B cell (primary cell): Measurements from ENCODE around the gene ITGA3. TPM values are rescaled to one million over a fixed set of nuclear protein-coding genes. Genes with fewer than 3 reads are reported as not detected.
A peak's percentile ranks its signal among the peaks of the same experiment; 100 is the strongest.

ENCODE experiments used
- ATAC-seq: fragments of 200-7000 bp; cut with Tn5 transposase; one replicate; pipeline ENCODE4 v1.10.0; 2021; ENCODE audit warnings: low read depth, mild to moderate bottlenecking, moderate number of reproducible peaks, moderate library complexity
- CTCF ChIA-PET: fragments of 350-600 bp; sonication (Branson Sonifier 250); formaldehyde crosslinking; loops from one replicate; lab custom pipeline; 2021; ENCODE audit warnings: antibody characterized with exemption, inconsistent platforms; lab: Charles Lee
- POLR2A ChIA-PET: fragments of 350-600 bp; sonication (Branson Sonifier 250); formaldehyde crosslinking; loops from one replicate; lab custom pipeline; 2021; ENCODE audit warnings: antibody characterized with exemption; lab: Charles Lee
- DNase-seq: peaks from one replicate; pipeline ENCODE4 v3.0.0; 2013
- H2AFZ ChIP-seq: 2 replicates; pipeline ENCODE4 v1.6.1; 2012; ENCODE audit warnings: mild to moderate bottlenecking, low read depth, low read length; ENCODE audit not compliant: insufficient read depth, poor library complexity, severe bottlenecking
- H3K27ac ChIP-seq, 2 donors: 1 replicate in 1 of 2; 2 replicates in 1 of 2; pipeline ENCODE4 v1.5.1; 2012 to 2013; ENCODE audit warnings: low read length in 2 of 2, mild to moderate bottlenecking in 2 of 2, moderate library complexity in 1 of 2
- H3K27me3 ChIP-seq, 4 experiments: fragments of 200-600 bp in 1 of 4; sonication (generic) in 1 of 4; replicated peaks in 1 of 4; 1 replicate in 2 of 4; 2 replicates in 2 of 4; pipeline versions ENCODE4 v1.6.1 to v1.7.0; 2013 to 2016; ENCODE audit warnings: low read length in 3 of 4, mild to moderate bottlenecking in 2 of 4, mixed read lengths in 1 of 4, moderate library complexity in 1 of 4; ENCODE audit not compliant: insufficient read depth in 4 of 4, control insufficient read depth in 3 of 4; ENCODE audit errors: control extremely low read depth in 1 of 4
- H3K36me3 ChIP-seq, 2 experiments: replicated peaks in 1 of 2; 1 replicate in 1 of 2; 2 replicates in 1 of 2; pipeline versions ENCODE4 v1.6.1 to v1.7.1; 2013; ENCODE audit warnings: low read length in 1 of 2; ENCODE audit not compliant: insufficient read depth in 2 of 2, control insufficient read depth in 1 of 2; ENCODE audit errors: control extremely low read depth in 1 of 2, extremely low read depth in 1 of 2
- H3K4me1 ChIP-seq, 2 donors: fragments of 200-600 bp in 1 of 2; sonication (generic) in 1 of 2; 1 replicate in 1 of 2; 2 replicates in 1 of 2; pipeline versions ENCODE4 v1.5.1 to v1.6.1; 2013 to 2017; ENCODE audit warnings: low read length in 2 of 2; ENCODE audit not compliant: control insufficient read depth in 2 of 2, insufficient read depth in 2 of 2
- H3K4me2 ChIP-seq: replicated peaks from 2 replicates; pipeline ENCODE3; 2012; ENCODE audit warnings: mild to moderate bottlenecking, low read depth, low read length; ENCODE audit not compliant: poor library complexity, severe bottlenecking
- H3K4me3 ChIP-seq, 5 experiments: fragments of 200-600 bp in 1 of 5; sonication (generic) in 1 of 5; 1 replicate in 3 of 5; 2 replicates in 2 of 5; pipeline versions ENCODE4 v1.5.1 to v1.7.0; 2011 to 2016; ENCODE audit warnings: low read length in 4 of 5, mild to moderate bottlenecking in 4 of 5, low read depth in 2 of 5, control low read depth in 1 of 5, moderate library complexity in 1 of 5; ENCODE audit not compliant: insufficient read depth in 1 of 5; ENCODE audit errors: control extremely low read depth in 1 of 5, extremely low read depth in 1 of 5
- H3K79me2 ChIP-seq: fragments of 200-600 bp; sonication (generic); one replicate; pipeline ENCODE4 v1.6.0; 2016; ENCODE audit warnings: low read length; ENCODE audit not compliant: control insufficient read depth, insufficient read depth
- H3K9ac ChIP-seq: fragments of 200-600 bp; sonication (generic); 2 replicates; pipeline ENCODE4 v1.6.1; 2017; ENCODE audit warnings: mild to moderate bottlenecking, low read length, moderate library complexity
- H3K9me3 ChIP-seq, 3 donors: one replicate each; pipeline versions ENCODE4 v1.6.1 to v1.7.1; 2013; ENCODE audit warnings: low read length in 2 of 3; ENCODE audit not compliant: control insufficient read depth in 2 of 3, insufficient read depth in 1 of 3; ENCODE audit errors: control extremely low read depth in 1 of 3
- H4K20me1 ChIP-seq: 2 replicates; pipeline ENCODE4 v1.6.0; 2012; ENCODE audit warnings: mild to moderate bottlenecking, low read length; ENCODE audit not compliant: insufficient read depth, control insufficient read depth, poor library complexity, severe bottlenecking
- H3K27ac Mint-ChIP-seq: one replicate; pipeline ENCODE4 v1.8.0; 2021; ENCODE audit warnings: mixed read lengths
- H3K27me3 Mint-ChIP-seq: one replicate; pipeline ENCODE4 v1.8.0; 2021; ENCODE audit warnings: mixed read lengths
- H3K4me1 Mint-ChIP-seq: one replicate; pipeline ENCODE4 v1.8.0; 2021; ENCODE audit warnings: mixed read lengths
- H3K4me3 Mint-ChIP-seq: one replicate; pipeline ENCODE4 v1.8.0; 2021; ENCODE audit warnings: mixed read lengths
- H3K9me3 Mint-ChIP-seq: one replicate; pipeline ENCODE4 v1.8.0; 2022; ENCODE audit warnings: mixed read lengths; ENCODE audit not compliant: insufficient read depth
- EZH2 ChIP-seq: IDR thresholded peaks from 2 replicates; pipeline ENCODE4 v1.6.1; 2012; ENCODE audit warnings: borderline replicate concordance, low read depth, mild to moderate bottlenecking, moderate library complexity, low read length; ENCODE audit not compliant: insufficient read depth, poor library complexity, severe bottlenecking
- WGBS: methylation state at CpG from one replicate; pipeline ENCODE4 v1.1.5; 2013; ENCODE audit warnings: missing lambda C conversion rate; ENCODE audit not compliant: insufficient coverage; 5-methylcytosine and 5-hydroxymethylcytosine counted together
- intact Hi-C: fragments of 100-400 bp; cut with micrococcal nuclease; formaldehyde crosslinking; loops from one replicate; pipeline ENCODE4 v1.10.0; 2022
- polyA plus RNA-seq: library from polyadenylated mRNA; depleted of rRNA; stranded (reverse); fragments of >200 nt; gene quantifications from 2 replicates; pipeline ENCODE4 v1.2.3, GENCODE V29; 2012
- total RNA-seq, 2 donors: library from RNA; stranded (reverse); fragments of 120-200 nt in 1 of 2; gene quantifications; 1 replicate in 1 of 2; 2 replicates in 1 of 2; pipeline versions ENCODE4 v1.2.3 to v1.2.4, GENCODE V29; 2013 to 2022
- TF ChIP-seq, protein P1 (sequence below): fragments of 200-600 bp; IDR thresholded peaks from one replicate; pipeline ENCODE4 v1.8.0; 2022; ENCODE audit warnings: antibody characterized with exemption, mild to moderate bottlenecking

ITGA3 gene
- total and polyA plus RNA-seq, 2 donors (not counting 1 experiment from before 2014, with no cell fraction given), result 11.9 to 13.3 TPM

DNA sequence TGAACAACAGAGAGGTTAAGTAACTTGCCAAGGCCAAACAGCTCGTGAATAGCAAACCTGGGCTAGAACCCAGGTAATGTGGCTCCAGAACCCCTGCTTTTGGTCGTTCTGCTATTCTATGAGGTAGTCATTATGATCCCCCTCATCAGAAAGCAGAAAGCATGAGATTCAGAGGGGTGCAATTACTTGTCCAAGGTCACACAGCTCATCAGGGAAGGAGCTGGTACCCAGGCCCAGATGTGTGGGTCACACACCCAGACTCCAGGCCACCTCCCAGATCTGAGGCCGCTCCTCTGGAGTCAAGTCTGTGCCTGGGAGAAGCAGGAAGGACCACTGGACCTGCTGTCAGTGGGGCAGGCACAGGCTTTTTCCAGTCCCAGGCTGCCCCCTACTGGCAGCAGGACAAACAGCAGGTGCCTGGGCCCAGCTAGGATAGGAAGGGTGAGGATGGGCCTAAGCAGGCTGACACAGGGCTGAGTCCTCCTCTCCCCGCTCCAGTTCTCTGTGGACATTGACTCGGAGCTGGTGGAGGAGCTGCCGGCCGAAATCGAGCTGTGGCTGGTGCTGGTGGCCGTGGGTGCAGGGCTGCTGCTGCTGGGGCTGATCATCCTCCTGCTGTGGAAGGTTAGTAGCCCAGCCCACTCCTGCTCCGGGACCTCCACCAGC, 31.5 kb downstream of the ITGA3 start:
- peak; percentile 92 for ATAC-seq
- H4K20me1 ChIP-seq, result no peaks in the 10 kb centered on the region
- WGBS, result 44% methylated on average over 8 of the region's 10 CpGs
- no peak overlapping the region for H3K27ac ChIP-seq
- TF ChIP-seq, protein P1, sequence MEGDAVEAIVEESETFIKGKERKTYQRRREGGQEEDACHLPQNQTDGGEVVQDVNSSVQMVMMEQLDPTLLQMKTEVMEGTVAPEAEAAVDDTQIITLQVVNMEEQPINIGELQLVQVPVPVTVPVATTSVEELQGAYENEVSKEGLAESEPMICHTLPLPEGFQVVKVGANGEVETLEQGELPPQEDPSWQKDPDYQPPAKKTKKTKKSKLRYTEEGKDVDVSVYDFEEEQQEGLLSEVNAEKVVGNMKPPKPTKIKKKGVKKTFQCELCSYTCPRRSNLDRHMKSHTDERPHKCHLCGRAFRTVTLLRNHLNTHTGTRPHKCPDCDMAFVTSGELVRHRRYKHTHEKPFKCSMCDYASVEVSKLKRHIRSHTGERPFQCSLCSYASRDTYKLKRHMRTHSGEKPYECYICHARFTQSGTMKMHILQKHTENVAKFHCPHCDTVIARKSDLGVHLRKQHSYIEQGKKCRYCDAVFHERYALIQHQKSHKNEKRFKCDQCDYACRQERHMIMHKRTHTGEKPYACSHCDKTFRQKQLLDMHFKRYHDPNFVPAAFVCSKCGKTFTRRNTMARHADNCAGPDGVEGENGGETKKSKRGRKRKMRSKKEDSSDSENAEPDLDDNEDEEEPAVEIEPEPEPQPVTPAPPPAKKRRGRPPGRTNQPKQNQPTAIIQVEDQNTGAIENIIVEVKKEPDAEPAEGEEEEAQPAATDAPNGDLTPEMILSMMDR, result peak; percentile 94
- no peak for TF ChIP-seq EZH2
- H3K79me2 ChIP-seq, result no peaks in the 10 kb centered on the region
- H3K9ac ChIP-seq, result no peak overlapping the region
- H3K27ac Mint-ChIP-seq, result no peak overlapping the region
- no peaks in the 10 kb centered on the region for H3K9me3 ChIP-seq
- peak; percentile 80 for DNase-seq
- H3K4me1 ChIP-seq, result no peaks in the 10 kb centered on the region
- intact Hi-C loops, result loop anchor here (1.0 kb wide), 1 partner anchor 60 kb away; no protein-coding TSS in a partner anchor
- no peak overlapping the region for H3K4me3 Mint-ChIP-seq
- H3K9me3 Mint-ChIP-seq, result no peaks in the 10 kb centered on the region
- no peak overlapping the region for H2AFZ ChIP-seq
- ChIA-PET CTCF (interaction anchor here (0.6 to 2.8 kb wide), 34 partner anchors 9 to 276 kb away, joined by 3 to 68 read pairs (median 4); partner anchors contain the start of genes COL1A1, DLX3, ITGA3 and SGCA), POLR2A (no interaction called here)
- no peaks in the 10 kb centered on the region for H3K4me1 Mint-ChIP-seq
- no peaks in the 10 kb centered on the region for H3K36me3 ChIP-seq
- peaks cover 0 to 3% (median 0%) of the 10 kb centered on the region in 4 experiments for H3K27me3 ChIP-seq
- no peaks in the 10 kb centered on the region for H3K27me3 Mint-ChIP-seq
- H3K4me3 ChIP-seq, result no peak overlapping the region
- no peak overlapping the region for H3K4me2 ChIP-seq

DNA sequence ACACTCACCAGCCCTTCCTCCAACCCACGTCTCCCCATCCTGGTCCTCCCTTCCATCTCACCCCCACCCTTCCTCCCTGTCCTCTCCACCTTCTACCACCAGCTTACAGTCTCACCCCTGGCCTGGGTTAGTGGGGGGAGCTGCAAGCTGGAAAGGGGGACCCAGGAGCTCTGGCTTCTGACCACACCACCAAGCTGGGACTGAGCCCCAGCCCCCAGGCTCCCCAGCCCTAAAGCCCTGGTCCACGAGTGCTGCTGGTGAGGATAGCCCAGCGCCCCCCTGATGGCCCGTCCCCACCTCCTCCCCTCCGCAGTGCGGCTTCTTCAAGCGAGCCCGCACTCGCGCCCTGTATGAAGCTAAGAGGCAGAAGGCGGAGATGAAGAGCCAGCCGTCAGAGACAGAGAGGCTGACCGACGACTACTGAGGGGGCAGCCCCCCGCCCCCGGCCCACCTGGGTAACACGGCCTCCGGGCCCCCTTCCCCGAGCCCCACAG, 32.0 kb downstream of the ITGA3 start:
- intact Hi-C loops, result loop anchor here (1.0 kb wide), 1 partner anchor 61 kb away; no protein-coding TSS in a partner anchor
- Histone ChIP-seq H3K9ac (no peak overlapping the region), H3K79me2 (no peaks in the 10 kb centered on the region), H3K36me3 (no peaks in the 10 kb centered on the region), H3K4me3 (no peak overlapping the region), H3K4me2 (no peak overlapping the region), H3K27ac (no peak overlapping the region), H3K27me3 (peaks cover 0 to 3% (median 0%) of the 10 kb centered on the region in 4 experiments), H4K20me1 (no peaks in the 10 kb centered on the region), H3K9me3 (no peaks in the 10 kb centered on the region), H2AFZ (no peak overlapping the region), H3K4me1 (no peaks in the 10 kb centered on the region)
- POLR2A ChIA-PET, result no interaction called here
- CTCF ChIA-PET, result interaction anchor here (0.6 to 2.8 kb wide), 34 partner anchors 9 to 276 kb away, joined by 3 to 68 read pairs (median 4); partner anchors contain the start of genes COL1A1, DLX3, ITGA3 and SGCA
- WGBS, result 80% methylated on average over 12 of the region's 19 CpGs
- Mint-ChIP-seq H3K27ac (no peak overlapping the region), H3K9me3 (no peaks in the 10 kb centered on the region), H3K27me3 (no peaks in the 10 kb centered on the region), H3K4me3 (no peak overlapping the region), H3K4me1 (no peaks in the 10 kb centered on the region)
- ATAC-seq (peak; percentile 11), DNase-seq (no peak)
- no peak for TF ChIP-seq EZH2
- TF ChIP-seq, protein P1, result no peak
